ENCODE measurements around the gene LCE1A. TPM values are rescaled to one million over a fixed set of nuclear protein-coding genes. Genes with fewer than 3 reads are reported as not detected.

LCE1A gene
- total RNA-seq, 2 experiments from 2014 or later, result not detected

- H3K4me3 ChIP-seq (ENCODE audit: low read depth, low read length, poor library complexity, severe bottlenecking), result no peak overlapping the region
- no peaks in the 10 kb centered on the region for H3K9me2 ChIP-seq (ENCODE audit: insufficient read depth, low read length)
- no peak overlapping the region for H3K27ac ChIP-seq (ENCODE audit: low read depth, low read length, poor library complexity, severe bottlenecking)
- no peaks in the 10 kb centered on the region for H4K20me1 ChIP-seq (ENCODE audit: insufficient read depth, low read length)
- intact Hi-C loops (cut with micrococcal nuclease; ENCODE audit: unreplicated experiment), result no loop called here
- H2AFZ ChIP-seq (ENCODE audit: low read length), result no peak overlapping the region
- H3K9me3 ChIP-seq (ENCODE audit: low read length), result no peaks in the 10 kb centered on the region
- DNase-seq (ENCODE audit: low spot score), result no peak
- H3K36me3 ChIP-seq (ENCODE audit: insufficient read depth, low read length), result no peaks in the 10 kb centered on the region
- H3K4me2 ChIP-seq (ENCODE audit: low read length), result no peak overlapping the region
- CTCF ChIA-PET (ENCODE audit: unreplicated experiment), result no interaction called here
- H3K79me2 ChIP-seq (ENCODE audit: insufficient read depth, low read depth, low read length), result no peaks in the 10 kb centered on the region
- TF ChIP-seq, protein P1, sequence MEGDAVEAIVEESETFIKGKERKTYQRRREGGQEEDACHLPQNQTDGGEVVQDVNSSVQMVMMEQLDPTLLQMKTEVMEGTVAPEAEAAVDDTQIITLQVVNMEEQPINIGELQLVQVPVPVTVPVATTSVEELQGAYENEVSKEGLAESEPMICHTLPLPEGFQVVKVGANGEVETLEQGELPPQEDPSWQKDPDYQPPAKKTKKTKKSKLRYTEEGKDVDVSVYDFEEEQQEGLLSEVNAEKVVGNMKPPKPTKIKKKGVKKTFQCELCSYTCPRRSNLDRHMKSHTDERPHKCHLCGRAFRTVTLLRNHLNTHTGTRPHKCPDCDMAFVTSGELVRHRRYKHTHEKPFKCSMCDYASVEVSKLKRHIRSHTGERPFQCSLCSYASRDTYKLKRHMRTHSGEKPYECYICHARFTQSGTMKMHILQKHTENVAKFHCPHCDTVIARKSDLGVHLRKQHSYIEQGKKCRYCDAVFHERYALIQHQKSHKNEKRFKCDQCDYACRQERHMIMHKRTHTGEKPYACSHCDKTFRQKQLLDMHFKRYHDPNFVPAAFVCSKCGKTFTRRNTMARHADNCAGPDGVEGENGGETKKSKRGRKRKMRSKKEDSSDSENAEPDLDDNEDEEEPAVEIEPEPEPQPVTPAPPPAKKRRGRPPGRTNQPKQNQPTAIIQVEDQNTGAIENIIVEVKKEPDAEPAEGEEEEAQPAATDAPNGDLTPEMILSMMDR (conservative IDR thresholded peaks at IDR 0.05; ENCODE audit: low read length), result no peak
- TF ChIP-seq EZH2phosphoT487 (IDR thresholded peaks at IDR 0.05; ENCODE audit: borderline replicate concordance, low read depth, low read length), result no peak
- POLR2A ChIA-PET, result no interaction called here
- BruUV-seq (replicated peaks), result no TSS peak
- no peaks in the 10 kb centered on the region for H3K4me1 ChIP-seq (ENCODE audit: insufficient read depth, low read length, poor library complexity, severe bottlenecking)
Measured at GRCh38 chr1:152860129-152860528, 32.9 kb downstream of the LCE1A start.

- no peak overlapping the region for H3K27ac ChIP-seq (ENCODE audit: low read depth, low read length, poor library complexity, severe bottlenecking)
Measured at GRCh38 chr1:152861374-152861773, 34.1 kb downstream of the LCE1A start.

GRCh38 chr1:152864443-152864842, 37.2 kb downstream of the LCE1A start:
- Histone ChIP-seq H3K9me3 (ENCODE audit: low read length) (no peaks in the 10 kb centered on the region), H3K79me2 (ENCODE audit: insufficient read depth, low read depth, low read length) (no peaks in the 10 kb centered on the region), H3K4me3 (ENCODE audit: low read depth, low read length, poor library complexity, severe bottlenecking) (no peak overlapping the region), H3K9me2 (ENCODE audit: insufficient read depth, low read length) (no peaks in the 10 kb centered on the region), H3K27ac (ENCODE audit: low read depth, low read length, poor library complexity, severe bottlenecking) (no peak overlapping the region), H3K4me2 (ENCODE audit: low read length) (no peak overlapping the region), H3K4me1 (ENCODE audit: insufficient read depth, low read length, poor library complexity, severe bottlenecking) (no peaks in the 10 kb centered on the region), H2AFZ (ENCODE audit: low read length) (no peak overlapping the region), H3K36me3 (ENCODE audit: insufficient read depth, low read length) (no peaks in the 10 kb centered on the region), H4K20me1 (ENCODE audit: insufficient read depth, low read length) (no peaks in the 10 kb centered on the region)
- POLR2A ChIA-PET, result no interaction called here
- BruUV-seq (replicated peaks), result no TSS peak
- CTCF ChIA-PET (ENCODE audit: unreplicated experiment), result no interaction called here
- intact Hi-C loops (cut with micrococcal nuclease; ENCODE audit: unreplicated experiment), result no loop called here
- TF ChIP-seq, protein P1 (conservative IDR thresholded peaks at IDR 0.05; ENCODE audit: low read length), result no peak
- no peak for TF ChIP-seq EZH2phosphoT487 (IDR thresholded peaks at IDR 0.05; ENCODE audit: borderline replicate concordance, low read depth, low read length)
- DNase-seq (ENCODE audit: low spot score), result no peak

More at GRCh38 chr1:152861374-152861773, 34.1 kb downstream of the LCE1A start:
- ChIA-PET CTCF (ENCODE audit: unreplicated experiment) (no interaction called here), POLR2A (interaction anchor here (0.8 kb wide), 1 partner anchor 10 kb away, joined by 3 read pairs; no protein-coding TSS in a partner anchor)
- Histone ChIP-seq H3K4me3 (ENCODE audit: low read depth, low read length, poor library complexity, severe bottlenecking) (no peak overlapping the region), H3K4me2 (ENCODE audit: low read length) (no peak overlapping the region), H3K36me3 (ENCODE audit: insufficient read depth, low read length) (no peaks in the 10 kb centered on the region), H3K79me2 (ENCODE audit: insufficient read depth, low read depth, low read length) (no peaks in the 10 kb centered on the region), H3K9me3 (ENCODE audit: low read length) (no peaks in the 10 kb centered on the region), H4K20me1 (ENCODE audit: insufficient read depth, low read length) (no peaks in the 10 kb centered on the region), H2AFZ (ENCODE audit: low read length) (no peak overlapping the region), H3K4me1 (ENCODE audit: insufficient read depth, low read length, poor library complexity, severe bottlenecking) (no peaks in the 10 kb centered on the region), H3K9me2 (ENCODE audit: insufficient read depth, low read length) (no peaks in the 10 kb centered on the region)
- DNase-seq (ENCODE audit: low spot score), result no peak
- TF ChIP-seq, protein P1 (conservative IDR thresholded peaks at IDR 0.05; ENCODE audit: low read length), result no peak
- TF ChIP-seq EZH2phosphoT487 (IDR thresholded peaks at IDR 0.05; ENCODE audit: borderline replicate concordance, low read depth, low read length), result no peak
- BruUV-seq (replicated peaks), result no TSS peak
- intact Hi-C loops (cut with micrococcal nuclease; ENCODE audit: unreplicated experiment), result no loop called here

All from OCI-LY7 (cell line).